Activated T-helper 17 cell treated with anti-CD3 and anti-CD28 coated beads, Interleukin-2, amount 50 U/mL, for 72 hours (primary cell): ENCODE measurements around the gene ADSS1. TPM values are rescaled to one million over a fixed set of nuclear protein-coding genes. Genes with fewer than 3 reads are reported as not detected.

Source experiments
- ATAC-seq: fragments of 150-1000 bp; cut with Tn5 transposase; replicated peaks from 2 replicates; pipeline ENCODE4 v1.10.0; 2021; ENCODE audit warnings: mild to moderate bottlenecking, moderate library complexity
- H3K27ac Mint-ChIP-seq: one replicate; pipeline ENCODE4 v1.8.0; 2022; ENCODE audit warnings: mixed read lengths
- H3K27me3 Mint-ChIP-seq: one replicate; pipeline ENCODE4 v1.8.0; 2022; ENCODE audit warnings: mixed read lengths
- H3K36me3 Mint-ChIP-seq: one replicate; pipeline ENCODE4 v1.8.0; 2022; ENCODE audit warnings: low read depth, mild to moderate bottlenecking, mixed read lengths
- H3K4me1 Mint-ChIP-seq: one replicate; pipeline ENCODE4 v1.8.0; 2022; ENCODE audit warnings: mixed read lengths
- H3K4me3 Mint-ChIP-seq: one replicate; pipeline ENCODE4 v1.8.0; 2022; ENCODE audit warnings: mild to moderate bottlenecking, mixed read lengths
- H3K9me3 Mint-ChIP-seq: one replicate; pipeline ENCODE4 v1.8.0; 2022; ENCODE audit warnings: mixed read lengths
- total RNA-seq, 2 donors: library from RNA; stranded (reverse); gene quantifications; one replicate each; pipeline ENCODE4 v1.2.3, GENCODE V29; 2022

The ADSS1 gene
- total RNA-seq, 2 donors from 2014 or later: 0.91 to 2.4 TPM

DNA sequence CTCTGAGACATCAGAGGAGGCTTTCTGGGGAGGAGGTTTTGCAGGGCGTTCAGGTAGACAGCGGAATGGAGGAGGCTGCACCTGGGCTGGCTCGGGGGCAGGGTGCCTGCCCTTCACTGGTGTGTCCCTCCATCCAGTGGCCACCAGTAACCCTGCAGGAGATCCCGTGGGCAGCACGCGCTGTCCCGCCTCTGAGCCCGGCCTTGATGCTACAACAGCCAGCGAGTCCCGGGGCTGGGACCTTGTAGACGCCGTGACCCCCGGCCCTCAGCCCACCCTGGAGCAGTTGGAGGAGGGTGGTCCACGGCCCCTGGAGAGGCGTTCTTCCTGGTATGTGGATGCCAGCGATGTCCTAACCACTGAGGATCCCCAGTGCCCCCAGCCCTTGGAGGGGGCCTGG, 10.0 kb upstream of the ADSS1 start:
- Mint-ChIP-seq H3K36me3 (peaks cover 23% of the 10 kb centered on the region), H3K27me3 (no peaks in the 10 kb centered on the region), H3K4me1 (no peaks in the 10 kb centered on the region), H3K4me3 (no peak overlapping the region), H3K9me3 (no peaks in the 10 kb centered on the region), H3K27ac (no peak overlapping the region)
- no peak for ATAC-seq

DNA sequence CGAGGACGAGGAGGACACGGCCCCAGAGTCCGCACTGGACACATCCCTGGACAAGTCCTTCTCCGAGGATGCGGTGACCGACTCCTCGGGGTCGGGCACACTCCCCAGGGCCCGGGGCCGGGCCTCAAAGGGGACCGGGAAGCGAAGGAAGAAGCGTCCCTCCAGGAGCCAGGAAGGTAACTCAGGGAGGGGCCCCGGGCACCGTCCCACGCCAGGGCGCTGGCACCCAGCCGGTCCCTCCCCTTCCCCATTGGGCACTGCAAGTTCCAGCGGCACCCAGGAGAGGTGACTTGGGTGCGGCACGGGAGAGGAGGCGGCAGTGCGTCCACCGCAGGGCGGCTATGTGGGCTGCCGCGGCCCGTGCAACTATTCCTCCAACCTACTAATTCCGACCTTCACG, 9.3 kb upstream of the ADSS1 start:
- no peaks in the 10 kb centered on the region for H3K4me1 Mint-ChIP-seq
- peaks cover 23% of the 10 kb centered on the region for H3K36me3 Mint-ChIP-seq
- no peak overlapping the region for H3K27ac Mint-ChIP-seq
- H3K27me3 Mint-ChIP-seq: no peaks in the 10 kb centered on the region
- no peaks in the 10 kb centered on the region for H3K9me3 Mint-ChIP-seq
- no peak overlapping the region for H3K4me3 Mint-ChIP-seq
- ATAC-seq: no peak

- no peaks in the 10 kb centered on the region for H3K27me3 Mint-ChIP-seq
- H3K4me1 Mint-ChIP-seq: no peaks in the 10 kb centered on the region
- no peak overlapping the region for H3K27ac Mint-ChIP-seq
- no peak overlapping the region for H3K4me3 Mint-ChIP-seq
- ATAC-seq: no peak
- H3K36me3 Mint-ChIP-seq: peaks cover 20% of the 10 kb centered on the region
- no peaks in the 10 kb centered on the region for H3K9me3 Mint-ChIP-seq
Measured at GRCh38 chr14:104715416-104715815, 8.6 kb upstream of the ADSS1 start.

DNA sequence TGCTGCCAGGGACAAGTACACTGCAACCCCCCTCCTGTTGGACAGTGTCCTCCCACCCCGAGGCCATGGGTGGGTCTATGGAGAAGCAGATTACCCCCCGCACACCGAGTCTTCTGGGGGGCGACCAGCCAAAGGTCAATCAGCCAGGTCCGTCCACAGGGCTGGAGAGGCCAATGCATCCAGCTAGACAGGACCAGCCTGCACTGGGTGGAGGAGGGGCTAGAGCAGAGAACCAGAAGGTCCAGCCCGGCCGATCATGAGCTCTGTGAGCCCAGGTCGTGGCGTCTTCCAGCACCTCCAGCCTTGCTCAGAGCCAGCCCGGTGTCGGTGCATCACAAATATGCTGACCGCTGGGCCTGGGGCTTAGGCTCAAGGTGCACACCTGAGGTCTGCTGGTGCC, 8.2 kb upstream of the ADSS1 start:
- Mint-ChIP-seq H3K4me1 (no peaks in the 10 kb centered on the region), H3K4me3 (no peak overlapping the region), H3K27ac (no peak overlapping the region), H3K9me3 (no peaks in the 10 kb centered on the region), H3K36me3 (peaks cover 19% of the 10 kb centered on the region), H3K27me3 (no peaks in the 10 kb centered on the region)
- ATAC-seq: no peak

DNA sequence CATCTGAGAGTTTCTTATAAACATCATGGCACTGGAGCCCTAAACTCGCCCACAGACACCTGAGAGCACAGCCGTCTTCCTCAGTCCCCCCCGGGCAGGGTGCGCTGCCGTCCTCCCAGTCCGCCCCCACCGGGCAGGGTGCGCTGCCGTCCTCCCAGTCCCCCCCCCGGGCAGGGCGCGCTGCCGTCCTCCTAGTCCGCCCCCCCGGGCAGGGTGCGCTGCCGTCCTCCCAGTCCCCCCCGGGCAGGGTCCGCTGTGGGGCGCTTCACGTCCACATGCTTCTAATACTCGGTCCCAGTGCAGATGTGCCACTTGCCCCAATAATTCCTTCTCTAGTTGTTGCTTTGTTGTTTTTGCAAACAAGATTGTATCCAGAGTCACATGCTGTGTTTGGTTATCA, 6.9 kb upstream of the ADSS1 start:
- Mint-ChIP-seq H3K36me3 (peaks cover 19% of the 10 kb centered on the region), H3K9me3 (no peaks in the 10 kb centered on the region), H3K4me1 (no peaks in the 10 kb centered on the region), H3K27me3 (no peaks in the 10 kb centered on the region), H3K27ac (no peak overlapping the region), H3K4me3 (no peak overlapping the region)
- ATAC-seq: no peak

DNA sequence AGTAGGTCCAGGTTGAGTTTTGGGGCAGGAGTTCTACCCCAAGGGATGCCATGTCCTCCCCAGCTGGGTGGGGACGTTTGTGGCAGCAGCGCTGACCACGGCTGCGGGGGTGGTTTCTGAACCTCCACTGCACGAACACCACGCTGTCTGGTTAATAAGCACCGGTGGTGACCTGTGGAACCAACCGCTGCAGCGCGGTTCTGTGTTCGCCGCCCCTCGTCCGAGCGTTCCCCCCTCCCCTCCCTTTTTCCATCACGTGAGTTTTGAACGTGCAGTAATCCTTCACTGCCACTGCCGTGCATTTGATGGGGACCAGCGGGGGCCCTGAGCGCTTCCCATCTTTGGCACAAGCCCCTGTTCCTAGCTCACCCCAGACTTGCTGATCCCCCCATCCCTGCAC, 6.4 kb upstream of the ADSS1 start:
- no peaks in the 10 kb centered on the region for H3K4me1 Mint-ChIP-seq
- H3K27ac Mint-ChIP-seq: no peak overlapping the region
- H3K36me3 Mint-ChIP-seq: peaks cover 19% of the 10 kb centered on the region
- no peaks in the 10 kb centered on the region for H3K27me3 Mint-ChIP-seq
- H3K4me3 Mint-ChIP-seq: no peak overlapping the region
- no peaks in the 10 kb centered on the region for H3K9me3 Mint-ChIP-seq
- no peak for ATAC-seq

DNA sequence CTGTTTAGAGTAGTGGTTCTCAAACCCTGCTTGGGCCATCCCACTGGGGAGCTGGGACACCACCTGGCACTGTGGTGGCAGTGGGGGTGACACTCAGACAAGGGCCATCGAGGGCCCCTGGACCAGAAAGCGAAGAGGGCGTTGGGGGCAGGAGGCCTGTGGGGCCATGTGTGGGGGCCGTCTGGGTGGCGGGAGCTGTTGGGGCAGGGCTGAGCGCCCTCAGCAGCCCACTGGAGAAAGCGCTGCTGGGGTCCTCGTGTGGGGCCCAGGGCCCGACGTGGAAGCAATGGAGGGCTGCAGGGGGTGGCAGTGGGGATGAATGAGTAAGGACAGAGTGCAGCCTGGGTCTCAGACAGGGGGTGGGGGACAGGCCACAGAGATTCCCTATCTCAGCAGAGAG, 5.9 kb upstream of the ADSS1 start:
- no peak for ATAC-seq
- H3K4me3 Mint-ChIP-seq: no peak overlapping the region
- H3K27me3 Mint-ChIP-seq: no peaks in the 10 kb centered on the region
- no peaks in the 10 kb centered on the region for H3K9me3 Mint-ChIP-seq
- no peaks in the 10 kb centered on the region for H3K4me1 Mint-ChIP-seq
- no peak overlapping the region for H3K27ac Mint-ChIP-seq
- peaks cover 19% of the 10 kb centered on the region for H3K36me3 Mint-ChIP-seq

DNA sequence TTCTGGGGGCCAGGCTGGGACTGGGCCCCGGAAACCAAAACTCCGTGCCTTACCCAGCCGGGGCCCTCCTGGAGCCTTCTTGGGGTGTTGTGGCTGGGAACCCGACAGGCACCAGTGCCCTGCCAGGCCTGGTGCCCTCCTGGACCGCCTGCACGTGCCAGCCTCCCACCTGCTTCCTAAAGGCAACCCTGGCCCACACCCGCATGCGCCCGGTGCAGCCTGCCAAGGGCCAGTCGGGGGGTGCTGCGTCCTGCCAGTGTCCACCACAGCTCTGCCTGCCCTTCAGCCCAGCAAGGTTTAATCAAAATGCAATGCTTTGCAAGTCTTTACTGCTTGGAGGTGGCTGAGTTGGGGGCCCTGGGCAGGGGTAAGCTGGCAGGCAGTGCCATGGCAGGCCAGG, 5.2 kb upstream of the ADSS1 start:
- H3K27me3 Mint-ChIP-seq: no peaks in the 10 kb centered on the region
- H3K36me3 Mint-ChIP-seq: peaks cover 16% of the 10 kb centered on the region
- no peaks in the 10 kb centered on the region for H3K9me3 Mint-ChIP-seq
- no peaks in the 10 kb centered on the region for H3K4me1 Mint-ChIP-seq
- ATAC-seq: no peak
- no peak overlapping the region for H3K4me3 Mint-ChIP-seq
- H3K27ac Mint-ChIP-seq: no peak overlapping the region

GRCh38 chr14:104719343-104719742, 4.7 kb upstream of the ADSS1 start:
- Mint-ChIP-seq H3K9me3 (no peaks in the 10 kb centered on the region), H3K27ac (no peak overlapping the region), H3K4me1 (no peaks in the 10 kb centered on the region), H3K27me3 (no peaks in the 10 kb centered on the region), H3K36me3 (peaks cover 11% of the 10 kb centered on the region), H3K4me3 (no peak overlapping the region)
- no peak for ATAC-seq

DNA sequence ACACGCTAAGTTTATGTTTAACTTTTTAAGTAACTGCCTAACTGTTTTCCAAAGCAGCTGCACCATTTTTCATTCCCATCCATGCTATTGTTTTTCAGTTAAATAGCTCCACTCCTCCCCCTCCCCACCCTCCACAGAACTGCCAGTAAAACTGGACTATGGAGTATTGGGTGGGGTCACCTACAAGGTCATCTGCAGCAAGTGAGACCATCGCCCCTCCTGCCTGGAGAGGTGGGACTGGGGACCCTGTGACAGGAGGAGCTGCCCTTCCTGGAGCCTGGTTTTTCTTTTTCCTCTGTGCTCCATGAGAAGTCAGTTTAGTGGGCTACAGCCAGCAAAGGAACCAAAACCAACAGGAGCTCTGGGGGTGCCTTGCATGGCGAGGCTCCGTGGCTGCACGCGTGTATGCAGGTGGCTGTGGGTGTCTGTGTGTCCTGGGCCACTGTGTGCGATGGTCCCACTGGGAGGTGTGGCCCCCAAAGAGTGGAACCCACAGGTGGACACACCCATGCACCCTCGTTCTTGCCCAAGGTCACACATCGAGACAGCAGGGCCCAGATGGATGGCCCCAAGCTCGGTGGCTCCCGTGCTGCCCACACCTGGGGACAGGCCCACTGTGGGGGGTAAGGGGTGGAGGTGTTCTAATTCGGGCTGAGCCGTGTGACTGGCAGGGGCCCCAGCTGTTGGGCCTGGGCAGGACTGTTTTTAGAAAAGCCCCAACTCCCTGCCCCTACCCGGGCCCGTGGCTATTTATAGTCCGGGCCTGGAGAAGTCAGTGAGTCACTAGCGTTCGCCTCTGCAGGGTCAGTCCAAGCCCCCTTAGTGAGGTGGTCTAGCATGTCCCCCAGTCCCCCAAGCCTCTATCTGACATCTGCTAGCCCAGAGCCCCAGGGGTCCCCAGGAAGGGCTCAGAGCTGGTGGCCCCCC, 2.3 kb upstream of the ADSS1 start:
- Mint-ChIP-seq H3K4me3 (no peak overlapping the region), H3K27me3 (no peaks in the 10 kb centered on the region), H3K9me3 (no peaks in the 10 kb centered on the region), H3K4me1 (no peaks in the 10 kb centered on the region), H3K36me3 (peaks cover 6% of the 10 kb centered on the region), H3K27ac (no peak overlapping the region)
- ATAC-seq: no peak

- Mint-ChIP-seq H3K4me3 (no peak overlapping the region), H3K36me3 (no peaks in the 10 kb centered on the region), H3K9me3 (no peaks in the 10 kb centered on the region), H3K27me3 (no peaks in the 10 kb centered on the region), H3K27ac (no peak overlapping the region), H3K4me1 (no peaks in the 10 kb centered on the region)
- ATAC-seq: peak; percentile 1
Measured at GRCh38 chr14:104722938-104723650, 935 bp upstream of the ADSS1 start.

DNA sequence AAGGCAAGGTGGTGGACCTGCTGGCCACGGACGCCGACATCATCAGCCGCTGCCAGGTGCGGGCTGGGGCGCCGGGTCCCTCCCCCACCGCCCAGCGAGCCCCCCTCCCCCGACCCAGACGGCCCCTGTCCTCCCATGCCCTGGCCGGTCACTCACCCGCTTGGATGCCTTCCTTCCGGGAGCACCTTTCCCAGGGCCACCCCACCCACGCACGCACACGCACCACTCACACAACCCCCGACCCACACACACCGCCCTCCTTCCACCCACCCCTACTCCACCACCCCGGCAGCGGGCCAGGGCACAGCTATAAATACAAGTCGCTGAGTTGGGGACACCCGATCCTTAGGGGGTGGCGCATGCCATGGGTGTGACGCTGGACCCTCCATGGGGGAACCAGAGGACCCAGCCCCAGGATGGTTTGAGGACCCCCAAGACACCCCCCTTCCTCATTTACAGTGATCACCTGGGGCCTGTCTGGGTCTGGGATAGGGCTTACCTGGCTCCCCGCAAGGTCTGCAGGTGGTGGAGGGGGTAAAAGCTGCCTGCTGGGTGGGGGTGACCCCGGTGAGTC, 465 bp downstream of the ADSS1 start:
- Mint-ChIP-seq H3K36me3 (no peaks in the 10 kb centered on the region), H3K4me1 (no peaks in the 10 kb centered on the region), H3K27ac (no peak overlapping the region), H3K27me3 (no peaks in the 10 kb centered on the region), H3K4me3 (peak overlapping the region; percentile 35), H3K9me3 (no peaks in the 10 kb centered on the region)
- no peak for ATAC-seq

- H3K4me1 Mint-ChIP-seq: no peaks in the 10 kb centered on the region
- peak overlapping the region; percentile 35 for H3K4me3 Mint-ChIP-seq
- no peaks in the 10 kb centered on the region for H3K9me3 Mint-ChIP-seq
- no peaks in the 10 kb centered on the region for H3K27me3 Mint-ChIP-seq
- ATAC-seq: no peak
- no peaks in the 10 kb centered on the region for H3K36me3 Mint-ChIP-seq
- H3K27ac Mint-ChIP-seq: no peak overlapping the region
Measured at GRCh38 chr14:104724981-104725771, 1.1 kb downstream of the ADSS1 start.

- Mint-ChIP-seq H3K9me3 (no peaks in the 10 kb centered on the region), H3K36me3 (no peaks in the 10 kb centered on the region), H3K27ac (no peak overlapping the region), H3K4me3 (peak overlapping the region; percentile 35), H3K4me1 (no peaks in the 10 kb centered on the region), H3K27me3 (no peaks in the 10 kb centered on the region)
- no peak for ATAC-seq
Measured at GRCh38 chr14:104725772-104726548, 1.9 kb downstream of the ADSS1 start.
